Hematopoietic multipotent progenitor cell treated with erythropoietin and hydrocortisone succinate and interleukin-3 and kit ligand, for 8 days (in vitro differentiated cells): Measurements from ENCODE around the gene SHQ1.

Source experiments
- DNase-seq: peaks from one replicate; pipeline ENCODE4 v3.0.0-alpha.2; 2015

The SHQ1 gene

GRCh38 chr3:72847751-72848702 is at the start of gene SHQ1:
Gene SHQ1 (minus strand): TSS chr3:72848445. CDS start chr3:72848340, 105 bp downstream.
- peak; percentile 97 for DNase-seq

GRCh38 chr3:72897758-72898007 is 49.4 kb upstream of the SHQ1 start:
- no peak for DNase-seq

DNA sequence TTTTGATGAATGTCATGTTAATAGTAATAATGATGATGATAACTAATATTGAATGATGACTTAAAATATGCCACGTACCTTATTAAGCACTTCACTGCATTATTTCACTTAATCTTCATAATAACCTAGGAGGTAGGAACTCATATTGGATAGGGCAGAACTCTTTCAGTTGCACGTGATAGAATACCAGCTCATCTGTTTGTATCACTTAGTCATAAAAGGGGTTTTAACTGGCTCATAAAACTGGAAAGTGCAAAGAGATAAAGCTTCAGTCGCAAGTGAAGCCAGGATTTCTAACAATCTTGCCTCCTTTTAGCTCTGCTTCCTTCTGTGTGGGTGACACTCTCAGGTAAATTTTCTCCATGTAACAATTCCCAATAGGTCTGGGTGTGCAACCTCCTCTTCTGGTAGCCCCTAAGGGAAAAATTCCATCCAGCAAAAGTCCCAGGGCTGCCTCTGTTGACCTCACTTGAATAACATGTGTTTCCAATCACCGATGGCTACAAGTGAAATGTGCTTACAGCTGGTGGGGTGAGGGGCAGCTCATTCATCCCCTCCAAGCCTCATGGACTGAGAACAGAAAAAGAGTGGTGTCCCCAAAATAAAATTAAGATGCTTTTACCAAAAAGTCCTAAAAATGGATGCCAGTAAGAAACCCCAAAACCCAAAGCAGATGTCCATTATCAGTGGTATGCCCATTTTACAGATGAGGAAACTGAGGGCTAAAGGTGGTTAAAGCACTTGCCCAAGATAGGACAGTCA is 48.9 kb upstream of the SHQ1 start:
- DNase-seq, result no peak

DNA sequence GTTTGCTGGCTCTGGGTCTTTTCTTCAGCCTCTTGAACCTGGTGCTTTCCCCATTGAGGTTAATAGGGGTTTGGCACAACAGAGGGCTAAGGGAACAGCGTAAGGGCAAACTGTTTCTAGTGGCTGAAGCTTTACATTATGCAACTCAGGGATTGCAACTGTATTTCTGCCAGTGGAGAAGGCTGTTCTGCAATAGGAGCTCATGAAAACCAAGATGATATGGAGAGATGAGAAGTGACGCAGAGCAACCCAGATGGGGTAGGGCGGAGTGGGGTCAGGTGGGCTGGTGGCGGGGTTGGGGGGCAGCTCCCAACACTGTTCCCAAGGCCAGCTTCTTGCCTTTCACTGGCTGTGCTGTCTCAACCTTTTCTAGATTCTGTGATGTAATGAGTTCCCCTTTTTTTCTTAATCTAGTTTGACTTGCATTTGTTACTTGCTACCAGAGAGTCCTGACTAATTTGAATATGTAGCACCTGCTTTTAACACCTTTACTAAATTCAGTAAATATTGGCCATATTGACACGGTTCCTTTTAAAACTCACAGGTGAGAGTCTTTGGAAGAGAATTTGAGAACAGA is 46.8 kb upstream of the SHQ1 start:
- DNase-seq, result no peak

- peak; percentile 37 for DNase-seq
Measured at GRCh38 chr3:72892870-72893269, 44.6 kb upstream of the SHQ1 start.

DNA sequence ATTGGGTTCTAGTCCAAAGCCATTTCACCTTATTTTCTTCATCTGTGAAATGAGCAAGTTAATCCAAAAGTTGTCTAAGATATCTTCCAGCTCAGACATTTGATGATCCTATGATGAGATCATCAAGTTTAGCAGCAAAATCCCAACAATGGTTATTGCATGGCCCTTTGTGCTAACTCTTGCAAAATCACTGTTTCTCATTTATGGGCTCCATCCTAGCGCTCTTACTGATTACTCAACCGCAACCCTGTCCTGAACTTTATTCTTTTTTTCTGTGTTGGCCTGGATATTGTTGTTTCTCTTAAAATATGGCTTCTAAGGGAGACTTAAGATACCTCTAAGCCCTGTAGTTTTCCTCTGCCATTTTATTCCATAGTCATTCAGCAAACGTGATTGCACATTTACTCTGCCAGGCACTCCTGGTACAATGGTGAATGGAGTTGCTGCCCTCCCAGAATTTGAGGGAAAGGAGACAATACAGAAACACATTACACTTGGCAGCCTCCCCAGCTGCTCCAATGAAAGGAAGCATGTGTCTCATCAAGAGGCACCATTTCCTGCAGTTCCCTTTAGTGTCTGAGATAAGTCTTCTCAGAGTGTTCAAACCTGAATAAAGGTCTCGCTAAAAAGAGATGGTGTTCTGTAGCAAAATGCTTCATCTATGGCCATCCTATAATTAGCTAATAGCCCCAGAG is 44.0 kb upstream of the SHQ1 start:
- DNase-seq, result no peak

DNA sequence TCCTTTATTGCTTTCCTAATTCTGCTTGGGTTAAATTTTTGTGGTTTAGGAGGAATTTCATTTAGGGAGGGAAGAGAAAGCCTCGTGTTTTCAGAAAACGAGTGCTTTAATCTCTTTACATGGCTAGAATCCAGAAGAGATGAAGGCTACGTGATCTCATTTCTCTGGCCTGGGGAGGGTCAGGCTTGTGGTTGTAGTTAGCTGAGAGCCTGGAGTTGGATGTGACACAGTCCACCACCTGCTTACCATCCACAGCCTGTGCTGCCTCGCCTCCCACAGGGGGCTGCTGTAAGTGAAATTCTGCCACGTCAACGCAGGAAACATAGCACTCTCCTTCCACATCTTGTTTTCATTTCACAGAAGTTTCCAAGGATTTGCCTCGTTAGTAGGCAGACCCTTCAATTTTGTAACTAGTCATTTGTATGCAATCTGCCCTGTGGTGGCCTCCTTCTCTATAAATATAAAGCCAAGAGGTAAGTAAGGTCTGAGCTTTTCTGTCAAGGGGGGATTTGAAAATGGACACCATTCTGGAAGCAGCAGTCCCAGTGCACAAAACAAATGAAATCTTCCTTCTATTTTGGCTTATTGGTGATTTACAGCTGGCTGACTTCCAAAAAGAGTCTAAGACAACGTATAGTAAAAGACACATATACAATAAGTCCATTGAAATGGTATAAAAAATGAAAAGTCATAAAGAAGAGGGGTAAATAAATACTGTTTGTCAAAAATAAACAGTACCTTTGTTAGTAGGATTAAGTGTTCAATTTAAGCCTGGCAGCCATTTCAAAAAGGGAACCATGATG is 43.0 kb upstream of the SHQ1 start:
- no peak for DNase-seq

DNA sequence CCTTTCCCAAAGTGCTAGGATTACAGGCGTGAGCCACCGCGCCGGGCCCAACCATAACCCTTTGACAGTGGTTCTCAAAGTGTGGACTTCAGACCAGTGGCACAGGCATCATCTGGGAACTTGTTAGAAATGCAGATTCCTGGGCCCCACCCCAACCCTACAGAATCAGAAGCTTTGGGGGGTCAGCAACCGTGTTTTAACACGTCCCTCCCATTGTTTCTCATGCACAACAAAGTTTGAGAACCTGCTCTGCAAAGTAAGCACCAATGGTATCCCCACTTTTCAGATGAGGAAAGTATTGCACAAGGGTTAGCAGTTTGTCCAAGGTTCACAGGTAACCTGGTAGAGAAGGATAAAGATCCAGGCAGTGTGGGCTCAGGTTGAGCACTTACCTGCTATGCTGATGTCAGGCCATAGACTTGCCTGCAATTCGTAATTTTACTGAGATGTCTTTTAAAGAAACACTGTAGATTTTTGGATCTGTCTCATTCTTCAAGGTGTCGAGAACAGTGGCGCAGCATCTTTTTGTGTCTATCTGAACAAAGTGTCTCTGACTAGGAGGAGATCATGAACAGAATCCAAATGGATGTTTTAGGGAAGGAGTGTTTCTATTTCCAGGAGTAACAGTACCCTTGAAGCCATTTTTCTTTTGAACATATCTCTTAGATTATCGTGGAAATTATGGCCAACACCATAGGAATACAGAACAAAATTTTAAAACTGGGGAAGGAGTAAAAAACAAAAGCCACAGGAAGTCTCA is 42.1 kb upstream of the SHQ1 start:
- DNase-seq, result no peak

GRCh38 chr3:72889310-72890165 is 41.3 kb upstream of the SHQ1 start:
- DNase-seq, result no peak

GRCh38 chr3:72888546-72889309 is 40.5 kb upstream of the SHQ1 start:
- DNase-seq, result no peak

DNA sequence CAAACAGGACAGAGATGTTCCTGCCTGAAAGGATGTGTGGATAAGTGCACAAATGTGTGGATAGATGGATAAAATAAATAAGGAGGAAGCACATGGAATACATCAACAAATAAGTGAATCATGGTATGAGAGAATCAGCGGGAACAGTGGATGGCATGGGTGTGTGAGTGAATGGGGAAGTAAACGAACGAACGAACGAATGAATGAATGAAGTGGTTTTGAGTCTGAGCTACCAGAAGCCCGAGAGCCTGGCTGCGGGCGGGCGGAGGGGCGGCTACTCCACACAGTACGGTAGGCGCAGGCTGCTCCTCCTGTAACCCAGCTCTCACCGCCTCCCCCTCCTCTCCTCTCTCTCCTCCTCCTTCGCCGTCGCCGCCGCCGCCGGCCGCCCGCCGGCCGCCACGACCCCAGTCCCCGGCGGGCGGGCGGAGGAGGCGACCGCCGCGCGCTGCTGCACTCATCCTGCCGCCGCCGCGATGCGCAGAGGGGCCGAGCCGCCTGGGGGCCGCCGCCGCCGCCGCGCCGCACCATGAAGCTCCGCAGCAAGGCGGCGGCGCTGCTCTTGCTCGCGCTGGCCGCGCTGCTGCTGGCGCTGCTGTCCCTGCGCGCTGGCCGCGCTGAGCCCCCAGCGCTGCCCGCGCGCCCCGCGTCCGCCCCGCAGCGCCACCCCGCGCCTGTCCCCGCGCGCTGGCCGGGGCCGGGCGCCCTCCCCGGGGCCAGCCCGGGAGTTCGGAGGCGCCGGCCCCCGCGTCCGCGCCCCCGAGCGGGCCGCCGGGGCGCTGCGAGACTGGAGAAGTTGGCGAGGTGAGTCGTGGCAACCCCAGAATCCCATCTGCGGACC is 39.7 kb upstream of the SHQ1 start, which contains the start of gene GXYLT2:
Gene GXYLT2, plus strand, starts transcription at position 342 of the 841 bp plus-strand sequence. Its CDS starts 188 bp downstream, at position 530.
- no peak for DNase-seq

GRCh38 chr3:72887343-72887704 is 39.1 kb upstream of the SHQ1 start:
- DNase-seq, result no peak

- no peak for DNase-seq
Measured at GRCh38 chr3:72872183-72872582, 23.9 kb upstream of the SHQ1 start.

GRCh38 chr3:72862314-72863090 is 14.3 kb upstream of the SHQ1 start:
- DNase-seq, result no peak

GRCh38 chr3:72860846-72861245 is 12.6 kb upstream of the SHQ1 start:
- no peak for DNase-seq

GRCh38 chr3:72860053-72860452 is 11.8 kb upstream of the SHQ1 start:
- no peak for DNase-seq

- no peak for DNase-seq
Measured at GRCh38 chr3:72855001-72855400, 6.8 kb upstream of the SHQ1 start.

GRCh38 chr3:72848703-72849081 is 447 bp upstream of the SHQ1 start:
- peak; percentile 75 for DNase-seq
